Ishikawa (cell line): Measurements from ENCODE around the gene NTN1.

ENCODE experiments used
- EP300 ChIP-seq: IDR thresholded peaks from 2 replicates; pipeline ENCODE4 v1.6.1; 2012; ENCODE audit warnings: borderline replicate concordance
- TF ChIP-seq, protein P1 (sequence below): IDR thresholded peaks from 2 replicates; pipeline ENCODE4 v1.6.1; 2012; ENCODE audit warnings: low read depth, mild to moderate bottlenecking

DNA sequence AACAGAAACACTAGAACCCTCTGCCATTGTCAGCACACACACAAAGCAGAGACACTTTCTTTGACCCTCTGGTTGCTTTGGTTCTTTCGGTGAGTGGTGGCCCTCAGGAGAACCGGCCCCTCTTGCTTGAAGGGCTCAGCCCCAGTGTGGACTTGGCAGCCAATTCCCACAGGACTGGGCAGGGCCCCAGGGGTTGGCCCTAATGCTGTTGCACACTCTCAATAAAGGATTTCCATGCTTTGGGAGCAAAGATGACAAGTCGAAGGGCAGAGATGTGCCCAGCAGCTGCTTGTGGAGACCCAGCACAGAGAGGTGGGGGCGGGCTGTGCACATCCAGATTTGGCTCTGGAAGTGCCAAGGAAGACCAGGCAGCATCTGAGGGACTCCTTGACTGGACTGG lies 149.0 kb downstream of the NTN1 start:
- TF ChIP-seq EP300, result no peak
- TF ChIP-seq, protein P1, sequence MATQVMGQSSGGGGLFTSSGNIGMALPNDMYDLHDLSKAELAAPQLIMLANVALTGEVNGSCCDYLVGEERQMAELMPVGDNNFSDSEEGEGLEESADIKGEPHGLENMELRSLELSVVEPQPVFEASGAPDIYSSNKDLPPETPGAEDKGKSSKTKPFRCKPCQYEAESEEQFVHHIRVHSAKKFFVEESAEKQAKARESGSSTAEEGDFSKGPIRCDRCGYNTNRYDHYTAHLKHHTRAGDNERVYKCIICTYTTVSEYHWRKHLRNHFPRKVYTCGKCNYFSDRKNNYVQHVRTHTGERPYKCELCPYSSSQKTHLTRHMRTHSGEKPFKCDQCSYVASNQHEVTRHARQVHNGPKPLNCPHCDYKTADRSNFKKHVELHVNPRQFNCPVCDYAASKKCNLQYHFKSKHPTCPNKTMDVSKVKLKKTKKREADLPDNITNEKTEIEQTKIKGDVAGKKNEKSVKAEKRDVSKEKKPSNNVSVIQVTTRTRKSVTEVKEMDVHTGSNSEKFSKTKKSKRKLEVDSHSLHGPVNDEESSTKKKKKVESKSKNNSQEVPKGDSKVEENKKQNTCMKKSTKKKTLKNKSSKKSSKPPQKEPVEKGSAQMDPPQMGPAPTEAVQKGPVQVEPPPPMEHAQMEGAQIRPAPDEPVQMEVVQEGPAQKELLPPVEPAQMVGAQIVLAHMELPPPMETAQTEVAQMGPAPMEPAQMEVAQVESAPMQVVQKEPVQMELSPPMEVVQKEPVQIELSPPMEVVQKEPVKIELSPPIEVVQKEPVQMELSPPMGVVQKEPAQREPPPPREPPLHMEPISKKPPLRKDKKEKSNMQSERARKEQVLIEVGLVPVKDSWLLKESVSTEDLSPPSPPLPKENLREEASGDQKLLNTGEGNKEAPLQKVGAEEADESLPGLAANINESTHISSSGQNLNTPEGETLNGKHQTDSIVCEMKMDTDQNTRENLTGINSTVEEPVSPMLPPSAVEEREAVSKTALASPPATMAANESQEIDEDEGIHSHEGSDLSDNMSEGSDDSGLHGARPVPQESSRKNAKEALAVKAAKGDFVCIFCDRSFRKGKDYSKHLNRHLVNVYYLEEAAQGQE, result no peak
